MV-4-11 (cell line): ENCODE results near the gene HOXC6.

Source experiments
- DNase-seq: peaks from one replicate; lab custom pipeline; 2025; lab: John Stamatoyannopoulos, UW

The HOXC6 gene

DNA sequence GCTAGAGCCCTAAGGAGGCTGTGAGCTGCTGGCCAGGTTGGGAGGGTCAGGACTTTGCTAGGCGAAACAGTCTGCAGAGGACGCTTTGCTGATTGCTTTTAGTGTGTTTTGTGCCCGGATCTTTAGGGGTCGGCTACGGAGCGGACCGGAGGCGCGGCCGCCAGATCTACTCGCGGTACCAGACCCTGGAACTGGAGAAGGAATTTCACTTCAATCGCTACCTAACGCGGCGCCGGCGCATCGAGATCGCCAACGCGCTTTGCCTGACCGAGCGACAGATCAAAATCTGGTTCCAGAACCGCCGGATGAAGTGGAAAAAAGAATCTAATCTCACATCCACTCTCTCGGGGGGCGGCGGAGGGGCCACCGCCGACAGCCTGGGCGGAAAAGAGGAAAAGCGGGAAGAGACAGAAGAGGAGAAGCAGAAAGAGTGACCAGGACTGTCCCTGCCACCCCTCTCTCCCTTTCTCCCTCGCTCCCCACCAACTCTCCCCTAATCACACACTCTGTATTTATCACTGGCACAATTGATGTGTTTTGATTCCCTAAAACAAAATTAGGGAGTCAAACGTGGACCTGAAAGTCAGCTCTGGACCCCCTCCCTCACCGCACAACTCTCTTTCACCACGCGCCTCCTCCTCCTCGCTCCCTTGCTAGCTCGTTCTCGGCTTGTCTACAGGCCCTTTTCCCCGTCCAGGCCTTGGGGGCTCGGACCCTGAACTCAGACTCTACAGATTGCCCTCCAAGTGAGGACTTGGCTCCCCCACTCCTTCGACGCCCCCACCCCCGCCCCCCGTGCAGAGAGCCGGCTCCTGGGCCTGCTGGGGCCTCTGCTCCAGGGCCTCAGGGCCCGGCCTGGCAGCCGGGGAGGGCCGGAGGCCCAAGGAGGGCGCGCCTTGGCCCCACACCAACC, 1.5 kb downstream of the HOXC6 start:
- no peak for DNase-seq

DNA sequence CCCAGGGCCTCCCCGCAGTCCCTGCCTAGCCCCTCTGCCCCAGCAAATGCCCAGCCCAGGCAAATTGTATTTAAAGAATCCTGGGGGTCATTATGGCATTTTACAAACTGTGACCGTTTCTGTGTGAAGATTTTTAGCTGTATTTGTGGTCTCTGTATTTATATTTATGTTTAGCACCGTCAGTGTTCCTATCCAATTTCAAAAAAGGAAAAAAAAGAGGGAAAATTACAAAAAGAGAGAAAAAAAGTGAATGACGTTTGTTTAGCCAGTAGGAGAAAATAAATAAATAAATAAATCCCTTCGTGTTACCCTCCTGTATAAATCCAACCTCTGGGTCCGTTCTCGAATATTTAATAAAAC, 2.2 kb downstream of the HOXC6 start:
- no peak for DNase-seq

GRCh38 chr12:54030889-54031471, 2.7 kb downstream of the HOXC6 start:
- DNase-seq = no peak

GRCh38 chr12:54031480-54031879, 3.2 kb downstream of the HOXC6 start:
- DNase-seq = no peak

GRCh38 chr12:54032086-54032619, 3.9 kb downstream of the HOXC6 start:
- DNase-seq = no peak

DNA sequence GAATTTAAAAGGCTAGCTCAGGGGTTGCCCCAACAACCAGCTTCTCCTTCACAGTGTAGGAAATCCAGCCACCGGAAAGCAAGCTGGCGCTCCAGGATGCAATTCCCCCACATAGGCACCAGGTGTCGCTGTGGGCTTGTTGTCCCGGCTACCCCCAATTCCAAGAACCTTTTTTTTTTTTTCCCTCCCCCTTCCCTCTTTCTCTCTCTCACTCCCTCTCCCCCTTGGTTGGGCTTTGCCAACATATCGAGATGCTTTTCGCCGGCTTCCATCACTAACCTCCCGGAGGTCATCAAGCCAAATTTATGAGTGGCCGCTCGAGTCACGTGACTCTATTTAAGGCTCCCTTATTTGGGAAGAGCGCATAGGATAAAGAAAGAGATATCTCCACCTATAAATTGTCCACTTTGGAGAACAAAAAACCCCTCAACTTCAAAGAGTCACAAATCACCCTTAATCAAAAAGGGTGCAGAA, 4.4 kb downstream of the HOXC6 start, which contains the start of gene HOXC5:
HOXC5 (plus strand) TSS at position 424 of the 474 bp plus-strand sequence. CDS start 73 bp downstream, outside the sequence.
- peak; percentile 67 for DNase-seq

DNA sequence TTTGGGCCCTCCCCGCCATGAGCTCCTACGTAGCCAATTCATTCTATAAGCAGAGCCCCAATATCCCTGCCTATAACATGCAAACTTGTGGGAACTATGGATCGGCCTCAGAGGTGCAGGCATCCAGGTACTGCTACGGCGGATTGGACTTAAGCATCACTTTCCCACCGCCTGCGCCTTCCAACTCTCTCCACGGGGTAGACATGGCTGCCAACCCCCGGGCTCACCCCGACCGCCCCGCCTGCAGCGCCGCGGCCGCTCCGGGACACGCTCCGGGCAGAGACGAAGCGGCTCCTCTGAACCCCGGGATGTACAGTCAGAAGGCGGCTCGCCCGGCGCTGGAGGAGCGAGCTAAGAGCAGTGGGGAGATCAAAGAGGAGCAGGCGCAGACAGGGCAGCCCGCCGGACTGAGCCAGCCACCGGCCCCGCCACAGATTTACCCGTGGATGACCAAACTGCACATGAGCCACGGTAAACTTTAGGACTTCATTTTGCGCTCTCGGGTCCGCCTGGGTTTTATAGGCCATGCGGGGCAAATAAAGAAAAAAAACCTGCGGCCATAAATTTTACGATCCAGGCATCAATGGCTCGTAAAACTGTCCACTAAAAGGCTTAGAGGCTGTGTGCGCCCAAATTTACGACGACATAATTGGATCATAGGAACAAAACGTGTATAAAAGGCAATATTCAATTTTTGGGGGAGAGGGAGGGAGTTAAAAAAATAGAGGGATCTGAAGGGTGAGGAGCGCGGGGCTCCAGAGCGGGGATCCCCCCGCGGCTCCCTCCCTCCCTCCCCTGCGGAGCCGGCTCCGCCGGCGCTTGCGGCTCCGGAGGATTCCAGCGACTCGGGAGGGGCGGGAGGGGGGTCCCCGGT, 5.1 kb downstream of the HOXC6 start:
- no peak for DNase-seq

GRCh38 chr12:54033980-54034784, 5.9 kb downstream of the HOXC6 start:
- no peak for DNase-seq

- no peak for DNase-seq
These were observed 6.6 kb downstream of the HOXC6 start for GRCh38 chr12:54034785-54035310.

- no peak for DNase-seq
These were observed 7.5 kb downstream of the HOXC6 start for GRCh38 chr12:54035568-54036264.

DNA sequence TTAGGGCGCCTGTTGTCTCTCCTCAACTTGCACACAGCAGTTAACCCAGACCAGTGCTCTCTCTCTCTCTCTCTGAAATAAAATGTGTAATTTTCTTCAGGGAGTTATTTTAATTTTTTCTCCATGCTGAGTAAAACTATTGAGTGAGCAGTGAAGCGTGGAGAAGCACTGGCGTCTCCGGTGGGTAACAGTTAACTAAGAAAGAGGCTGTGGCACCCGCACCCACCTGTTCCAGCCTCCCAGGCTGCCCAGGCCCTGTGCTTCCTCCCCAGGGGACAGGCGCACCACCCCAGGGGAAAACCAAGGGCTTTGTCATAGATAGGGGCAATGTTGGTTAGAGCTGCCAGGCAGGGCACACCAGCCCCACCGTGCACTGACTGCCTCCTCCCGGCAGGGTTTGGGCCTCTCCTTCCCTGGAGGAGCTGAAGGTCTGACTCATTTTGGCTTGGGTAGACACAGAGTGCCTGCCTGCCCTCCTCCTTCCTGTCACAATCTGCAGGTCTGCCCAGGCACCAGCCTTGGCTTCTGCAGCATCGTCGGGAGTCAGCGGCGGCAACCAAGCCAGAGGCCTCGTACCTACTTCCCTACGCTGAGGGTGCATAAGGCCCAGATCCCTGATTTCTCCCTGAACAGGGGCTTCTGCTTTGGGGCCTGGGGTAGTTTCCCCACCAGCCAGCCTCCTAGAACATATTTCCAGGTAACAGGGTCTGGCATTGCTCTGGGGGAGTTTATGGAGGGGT, 8.6 kb downstream of the HOXC6 start:
- DNase-seq = peak; percentile 55

GRCh38 chr12:54037360-54038283, 9.4 kb downstream of the HOXC6 start:
- peak; percentile 43 for DNase-seq

GRCh38 chr12:54038284-54038870, 10.1 kb downstream of the HOXC6 start:
- no peak for DNase-seq

- no peak for DNase-seq
These were observed 10.7 kb downstream of the HOXC6 start for GRCh38 chr12:54038871-54039414.

- DNase-seq = no peak
These were observed 11.3 kb downstream of the HOXC6 start for GRCh38 chr12:54039417-54040147.

GRCh38 chr12:54040148-54040494, 11.9 kb downstream of the HOXC6 start:
- no peak for DNase-seq

DNA sequence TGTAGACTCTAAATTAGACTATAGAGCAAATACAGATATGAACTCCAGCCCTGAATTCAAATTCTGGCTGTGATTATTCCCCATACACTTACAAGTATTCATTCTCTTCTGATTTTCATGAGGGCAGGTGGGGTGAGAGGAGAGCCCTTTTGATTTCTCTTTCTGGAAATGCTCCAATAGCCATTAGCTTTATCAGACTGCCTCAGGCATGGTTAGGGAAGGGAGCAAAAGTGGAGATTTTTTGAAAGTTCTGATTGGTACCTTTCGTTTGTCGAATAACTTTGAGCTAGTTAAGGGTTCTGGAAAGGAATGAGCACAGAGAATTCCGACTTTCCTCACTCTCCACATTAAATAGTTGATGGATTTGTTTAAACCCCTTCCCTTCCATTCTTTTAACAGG, 12.4 kb downstream of the HOXC6 start:
- no peak for DNase-seq
